SK-N-SH (cell line): ENCODE results near the gene AHCYL1. TPM values are rescaled to one million over a fixed set of nuclear protein-coding genes. Genes with fewer than 3 reads are reported as not detected.

Experiments
- CTCF ChIA-PET: fragments of 300-600, 350-600 bp; formaldehyde crosslinking; extraction: SDS; loops from one replicate; lab custom pipeline; 2021; lab: Yijun Ruan, JAX
- POLR2A ChIA-PET: fragments of 350-600 bp; sonication (Branson Sonifier 250); formaldehyde crosslinking; extraction: SDS; loops from one replicate; lab custom pipeline; 2020; ENCODE audit warnings: antibody characterized with exemption, inconsistent platforms; lab: Yijun Ruan, JAX
- DNase-seq: peaks from one replicate; pipeline ENCODE4 v3.0.0; 2012
- H2AFZ ChIP-seq: fragments of 200-600 bp; sonication (generic); 2 replicates; pipeline ENCODE4 v1.8.1; 2016; ENCODE audit warnings: antibody characterized with exemption, mild to moderate bottlenecking, low read depth
- H3F3A ChIP-seq: fragments of 200-600 bp; sonication (generic); replicated peaks from 2 replicates; pipeline ENCODE3; 2016; ENCODE audit warnings: antibody characterized with exemption, mild to moderate bottlenecking; ENCODE audit not compliant: insufficient read depth
- H3K27ac ChIP-seq, 2 experiments: fragments of 200-500 bp in 1 of 2; fragments of 200-600 bp in 1 of 2; sonication (Bioruptor generic) in 1 of 2; sonication (generic), shearing (Covaris generic) in 1 of 2; 2 replicates each; pipeline versions ENCODE4 v1.5.1 to v1.6.1; 2014 to 2016; ENCODE audit warnings: low read depth in 2 of 2, inconsistent platforms in 1 of 2, low read length in 1 of 2, mild to moderate bottlenecking in 1 of 2, mixed read lengths in 1 of 2
- H3K27me3 ChIP-seq: fragments of 200-600 bp; sonication (generic), shearing (Covaris generic); 2 replicates; pipeline ENCODE4 v1.6.1; 2016; ENCODE audit warnings: mixed run types; ENCODE audit not compliant: insufficient read depth
- H3K36me3 ChIP-seq, 2 experiments: fragments of 200-500 bp in 1 of 2; fragments of 200-600 bp in 1 of 2; sonication (Bioruptor generic) in 1 of 2; sonication (generic) in 1 of 2; replicated peaks in 1 of 2; 2 replicates each; pipeline versions ENCODE3 to v1.5.1; 2014 to 2016; ENCODE audit warnings: low read length in 1 of 2, mild to moderate bottlenecking in 1 of 2; ENCODE audit not compliant: insufficient read depth in 2 of 2, control insufficient read depth in 1 of 2
- H3K4me1 ChIP-seq, 2 experiments: fragments of 200-500 bp in 1 of 2; fragments of 200-600 bp in 1 of 2; sonication (Bioruptor generic) in 1 of 2; sonication (generic), shearing (Covaris generic) in 1 of 2; 2 replicates each; pipeline versions ENCODE4 v1.5.1 to v1.6.1; 2014 to 2016; ENCODE audit warnings: low read depth in 1 of 2, low read length in 1 of 2, mixed run types in 1 of 2; ENCODE audit not compliant: insufficient read depth in 2 of 2, control insufficient read depth in 1 of 2
- H3K4me2 ChIP-seq: fragments of 200-600 bp; sonication (generic), shearing (Covaris generic); 2 replicates; pipeline ENCODE4 v1.6.1; 2017; ENCODE audit warnings: mixed run types
- H3K4me3 ChIP-seq, 2 experiments: fragments of 200-500 bp in 1 of 2; fragments of 200-600 bp in 1 of 2; sonication (Bioruptor generic) in 1 of 2; sonication (generic), shearing (Covaris generic) in 1 of 2; 2 replicates each; pipeline versions ENCODE4 v1.5.1 to v1.8.1; 2014 to 2016; ENCODE audit warnings: low read depth in 2 of 2, inconsistent platforms in 1 of 2, low read length in 1 of 2, mild to moderate bottlenecking in 1 of 2, mixed read lengths in 1 of 2, moderate library complexity in 1 of 2
- H3K79me2 ChIP-seq: fragments of 200-600 bp; sonication (generic); 2 replicates; pipeline ENCODE4 v1.8.1; 2017; ENCODE audit warnings: mild to moderate bottlenecking; ENCODE audit not compliant: insufficient read depth
- H3K9ac ChIP-seq: fragments of 200-600 bp; sonication (generic); 2 replicates; pipeline ENCODE4 v1.6.1; 2017; ENCODE audit warnings: mixed run types
- H3K9me2 ChIP-seq: fragments of 200-600 bp; sonication (generic); 2 replicates; pipeline ENCODE4 v1.6.1; 2017; ENCODE audit warnings: mixed run types
- H3K9me3 ChIP-seq: fragments of 200-600 bp; sonication (generic); 2 replicates; pipeline ENCODE4 v1.6.1; 2017; ENCODE audit warnings: mixed run types, mild to moderate bottlenecking, moderate library complexity
- H4K20me1 ChIP-seq: fragments of 200-600 bp; sonication (generic); 2 replicates; pipeline ENCODE4 v1.6.1; 2017; ENCODE audit warnings: mild to moderate bottlenecking, mixed run types; ENCODE audit not compliant: insufficient read depth
- CHD2 ChIP-seq: fragments of 150-350 bp; IDR thresholded peaks from 2 replicates; pipeline ENCODE4 v1.6.1; 2018; ENCODE audit warnings: low read length; ENCODE audit not compliant: partially characterized antibody
- CTCF ChIP-seq: fragments of 200-600 bp; sonication (generic); IDR thresholded peaks from 2 replicates; pipeline ENCODE4 v1.6.1; 2017; ENCODE audit warnings: antibody characterized with exemption, mild to moderate bottlenecking, moderate library complexity
- GABPA ChIP-seq: IDR thresholded peaks from 2 replicates; pipeline ENCODE4 v1.4.0; 2012; ENCODE audit warnings: low read depth, mild to moderate bottlenecking
- IRF3 ChIP-seq: fragments of 150-350 bp; IDR thresholded peaks from 2 replicates; pipeline ENCODE4 v1.6.1; 2016; ENCODE audit warnings: mild to moderate bottlenecking, low read depth, low read length
- JUND ChIP-seq: IDR thresholded peaks from 2 replicates; pipeline ENCODE4 v1.4.0; 2012
- MAX ChIP-seq: IDR thresholded peaks from 2 replicates; pipeline ENCODE4 v1.4.0; 2012; ENCODE audit warnings: low read depth
- MXI1 ChIP-seq: IDR thresholded peaks from 2 replicates; pipeline ENCODE4 v1.6.1; 2012; ENCODE audit warnings: mild to moderate bottlenecking, low read depth, low read length, improper control_type of control experiment
- NRF1 ChIP-seq: IDR thresholded peaks from 2 replicates; pipeline ENCODE4 v1.6.1; 2012; ENCODE audit warnings: low read depth, mild to moderate bottlenecking, low read length
- RAD21 ChIP-seq: IDR thresholded peaks from 2 replicates; pipeline ENCODE4 v1.6.1; 2012; ENCODE audit warnings: mild to moderate bottlenecking, low read length
- RCOR1 ChIP-seq: fragments of 150-350 bp; IDR thresholded peaks from 2 replicates; pipeline ENCODE4 v1.6.1; 2017; ENCODE audit warnings: antibody characterized with exemption, low read length
- RXRA ChIP-seq: IDR thresholded peaks from 2 replicates; pipeline ENCODE4 v1.4.0; 2012; ENCODE audit warnings: low read depth, mild to moderate bottlenecking, borderline replicate concordance
- SMC3 ChIP-seq: IDR thresholded peaks from 2 replicates; pipeline ENCODE4 v1.6.1; 2012; ENCODE audit warnings: low read depth, low read length, improper control_type of control experiment
- TAF1 ChIP-seq: IDR thresholded peaks from 2 replicates; pipeline ENCODE4 v1.6.1; 2012; ENCODE audit warnings: low read depth, mild to moderate bottlenecking, low read length, moderate library complexity, borderline replicate concordance
- TCF12 ChIP-seq: IDR thresholded peaks from 2 replicates; pipeline ENCODE4 v1.4.0; 2012
- USF1 ChIP-seq: IDR thresholded peaks from 2 replicates; pipeline ENCODE4 v1.4.0; 2012; ENCODE audit warnings: low read depth, borderline replicate concordance
- USF2 ChIP-seq: fragments of 150-350 bp; IDR thresholded peaks from 2 replicates; pipeline ENCODE4 v1.6.1; 2017; ENCODE audit warnings: antibody characterized with exemption, low read length, low read depth, borderline replicate concordance
- YY1 ChIP-seq: IDR thresholded peaks from 2 replicates; pipeline ENCODE4 v1.4.0; 2012; ENCODE audit warnings: low read depth, mild to moderate bottlenecking
- ZBTB33 ChIP-seq: IDR thresholded peaks from 2 replicates; pipeline ENCODE4 v1.4.0; 2012; ENCODE audit warnings: low read depth, borderline replicate concordance
- WGBS: methylation state at CpG from one replicate; pipeline ENCODE4 v1.1.6; 2017; ENCODE audit warnings: low lambda C conversion rate; 5-methylcytosine and 5-hydroxymethylcytosine counted together
- polyA plus RNA-seq, 3 experiments: library from polyadenylated mRNA; depleted of rRNA; stranded (reverse); fragments of >200 nt; gene quantifications; 2 replicates each; pipeline ENCODE4 v1.2.3, GENCODE V29; 2012

AHCYL1 gene
- polyA plus RNA-seq, 1 of the 3 experiments (the other 2 are of a cell fraction): 39.7 TPM

GRCh38 chr1:110060662-110061060 is 76.1 kb downstream of the AHCYL1 start:
- H3K9me2 ChIP-seq: no peaks in the 10 kb centered on the region
- CTCF ChIA-PET: interaction anchor here (0.6 to 42.0 kb wide), 15 partner anchors 9 to 592 kb away, joined by 3 to 1768 read pairs (median 5); partner anchors contain the start of genes STRIP1 and UBL4B
- no peak overlapping the region for H3K4me2 ChIP-seq
- no peak for DNase-seq
- TF ChIP-seq SMC3: no peak
- no peak for TF ChIP-seq ZBTB33
- no peak for TF ChIP-seq RCOR1
- TF ChIP-seq GABPA: no peak
- H3K27me3 ChIP-seq: no peaks in the 10 kb centered on the region
- no peaks in the 10 kb centered on the region; the same call in 1 of the 2 replicates for H3K79me2 ChIP-seq
- no peak overlapping the region for H3K4me3 ChIP-seq
- H3K27ac ChIP-seq: peak overlapping the region in 1 of 2 experiments; percentile 93; a peak in 2 of 4 replicates
- H3K9ac ChIP-seq: no peak overlapping the region
- peaks cover 20 to 27% of the 10 kb centered on the region in 2 experiments for H3K36me3 ChIP-seq
- 96% methylated on average over 7 of the region's 7 CpGs for WGBS
- peaks cover 37 to 95% of the 10 kb centered on the region in 2 experiments for H3K4me1 ChIP-seq
- H3K9me3 ChIP-seq: no peaks in the 10 kb centered on the region
- no peak overlapping the region for H2AFZ ChIP-seq
- POLR2A ChIA-PET: interaction anchor here (0.7 to 2.0 kb wide), 4 partner anchors 11 to 41 kb away, joined by 3 to 6 read pairs (median 4); no protein-coding TSS in a partner anchor
- H3F3A ChIP-seq: peaks cover 31% of the 10 kb centered on the region
- peaks cover 10% of the 10 kb centered on the region for H4K20me1 ChIP-seq

- ChIA-PET POLR2A (no interaction called here), CTCF (interaction anchor here (1.6 to 42.0 kb wide), 4 partner anchors 10 to 135 kb away, joined by 7 to 1768 read pairs (median 40); partner anchors contain the start of gene UBL4B)
- peaks cover 30 to 96% of the 10 kb centered on the region in 2 experiments for H3K4me1 ChIP-seq
- H3K9me2 ChIP-seq: no peaks in the 10 kb centered on the region
- no peaks in the 10 kb centered on the region for H3K79me2 ChIP-seq
- no peaks in the 10 kb centered on the region for H3K27me3 ChIP-seq
- no peak for DNase-seq
- no peak overlapping the region for H3K4me3 ChIP-seq
- no peaks in the 10 kb centered on the region for H3K9me3 ChIP-seq
- peaks cover 25% of the 10 kb centered on the region for H3F3A ChIP-seq
- peaks cover 9% of the 10 kb centered on the region for H4K20me1 ChIP-seq
- WGBS: 98% methylated on average over 8 of the region's 10 CpGs
- peak overlapping the region in 1 of 2 experiments; percentile 93; a peak in 2 of 4 replicates for H3K27ac ChIP-seq
- H3K4me2 ChIP-seq: no peak overlapping the region
- peaks cover 14 to 20% of the 10 kb centered on the region in 2 experiments for H3K36me3 ChIP-seq
- H2AFZ ChIP-seq: no peak overlapping the region
- no peak overlapping the region for H3K9ac ChIP-seq
- TF ChIP-seq CHD2 (no peak), RXRA (no peak), YY1 (no peak), TCF12 (no peak), SMC3 (no peak), ZBTB33 (no peak), CTCF (no peak), USF1 (no peak), MXI1 (no peak), RAD21 (no peak), TAF1 (no peak), IRF3 (no peak), USF2 (no peak), MAX (no peak), NRF1 (no peak), JUND (no peak)
Observed at GRCh38 chr1:110061341-110061740, 76.8 kb downstream of the AHCYL1 start.
